SK-N-SH (cell line): Measurements from ENCODE around the gene MRPL51. TPM values are rescaled to one million over a fixed set of nuclear protein-coding genes. Genes with fewer than 3 reads are reported as not detected.
"Not testable (repeated sequence)": the region's sequence is repeated elsewhere in the genome, so short reads cannot be mapped to it uniquely, and the experiment has no call there.

ENCODE experiments used
- CTCF ChIA-PET: fragments of 300-600, 350-600 bp; formaldehyde crosslinking; extraction: SDS; loops from one replicate; lab custom pipeline; 2021; lab: Yijun Ruan, JAX
- POLR2A ChIA-PET: fragments of 350-600 bp; sonication (Branson Sonifier 250); formaldehyde crosslinking; extraction: SDS; loops from one replicate; lab custom pipeline; 2020; ENCODE audit warnings: antibody characterized with exemption, inconsistent platforms; lab: Yijun Ruan, JAX
- DNase-seq: peaks from one replicate; pipeline ENCODE4 v3.0.0; 2012
- H2AFZ ChIP-seq: fragments of 200-600 bp; sonication (generic); 2 replicates; pipeline ENCODE4 v1.8.1; 2016; ENCODE audit warnings: antibody characterized with exemption, mild to moderate bottlenecking, low read depth
- H3F3A ChIP-seq: fragments of 200-600 bp; sonication (generic); replicated peaks from 2 replicates; pipeline ENCODE3; 2016; ENCODE audit warnings: antibody characterized with exemption, mild to moderate bottlenecking; ENCODE audit not compliant: insufficient read depth
- H3K27ac ChIP-seq, 2 experiments: fragments of 200-500 bp in 1 of 2; fragments of 200-600 bp in 1 of 2; sonication (Bioruptor generic) in 1 of 2; sonication (generic), shearing (Covaris generic) in 1 of 2; 2 replicates each; pipeline versions ENCODE4 v1.5.1 to v1.6.1; 2014 to 2016; ENCODE audit warnings: low read depth in 2 of 2, inconsistent platforms in 1 of 2, low read length in 1 of 2, mild to moderate bottlenecking in 1 of 2, mixed read lengths in 1 of 2
- H3K27me3 ChIP-seq: fragments of 200-600 bp; sonication (generic), shearing (Covaris generic); 2 replicates; pipeline ENCODE4 v1.6.1; 2016; ENCODE audit warnings: mixed run types; ENCODE audit not compliant: insufficient read depth
- H3K36me3 ChIP-seq, 2 experiments: fragments of 200-500 bp in 1 of 2; fragments of 200-600 bp in 1 of 2; sonication (Bioruptor generic) in 1 of 2; sonication (generic) in 1 of 2; replicated peaks in 1 of 2; 2 replicates each; pipeline versions ENCODE3 to v1.5.1; 2014 to 2016; ENCODE audit warnings: low read length in 1 of 2, mild to moderate bottlenecking in 1 of 2; ENCODE audit not compliant: insufficient read depth in 2 of 2, control insufficient read depth in 1 of 2
- H3K4me1 ChIP-seq, 2 experiments: fragments of 200-500 bp in 1 of 2; fragments of 200-600 bp in 1 of 2; sonication (Bioruptor generic) in 1 of 2; sonication (generic), shearing (Covaris generic) in 1 of 2; 2 replicates each; pipeline versions ENCODE4 v1.5.1 to v1.6.1; 2014 to 2016; ENCODE audit warnings: low read depth in 1 of 2, low read length in 1 of 2, mixed run types in 1 of 2; ENCODE audit not compliant: insufficient read depth in 2 of 2, control insufficient read depth in 1 of 2
- H3K4me2 ChIP-seq: fragments of 200-600 bp; sonication (generic), shearing (Covaris generic); 2 replicates; pipeline ENCODE4 v1.6.1; 2017; ENCODE audit warnings: mixed run types
- H3K4me3 ChIP-seq, 2 experiments: fragments of 200-500 bp in 1 of 2; fragments of 200-600 bp in 1 of 2; sonication (Bioruptor generic) in 1 of 2; sonication (generic), shearing (Covaris generic) in 1 of 2; 2 replicates each; pipeline versions ENCODE4 v1.5.1 to v1.8.1; 2014 to 2016; ENCODE audit warnings: low read depth in 2 of 2, inconsistent platforms in 1 of 2, low read length in 1 of 2, mild to moderate bottlenecking in 1 of 2, mixed read lengths in 1 of 2, moderate library complexity in 1 of 2
- H3K79me2 ChIP-seq: fragments of 200-600 bp; sonication (generic); 2 replicates; pipeline ENCODE4 v1.8.1; 2017; ENCODE audit warnings: mild to moderate bottlenecking; ENCODE audit not compliant: insufficient read depth
- H3K9ac ChIP-seq: fragments of 200-600 bp; sonication (generic); 2 replicates; pipeline ENCODE4 v1.6.1; 2017; ENCODE audit warnings: mixed run types
- H3K9me2 ChIP-seq: fragments of 200-600 bp; sonication (generic); 2 replicates; pipeline ENCODE4 v1.6.1; 2017; ENCODE audit warnings: mixed run types
- H3K9me3 ChIP-seq: fragments of 200-600 bp; sonication (generic); 2 replicates; pipeline ENCODE4 v1.6.1; 2017; ENCODE audit warnings: mixed run types, mild to moderate bottlenecking, moderate library complexity
- H4K20me1 ChIP-seq: fragments of 200-600 bp; sonication (generic); 2 replicates; pipeline ENCODE4 v1.6.1; 2017; ENCODE audit warnings: mild to moderate bottlenecking, mixed run types; ENCODE audit not compliant: insufficient read depth
- CTCF ChIP-seq: fragments of 200-600 bp; sonication (generic); IDR thresholded peaks from 2 replicates; pipeline ENCODE4 v1.6.1; 2017; ENCODE audit warnings: antibody characterized with exemption, mild to moderate bottlenecking, moderate library complexity
- EZH2phosphoT487 ChIP-seq: fragments of 200-600 bp; sonication (generic); IDR thresholded peaks from 2 replicates; pipeline ENCODE4 v1.6.1; 2017; ENCODE audit warnings: low read depth, mixed run types, mild to moderate bottlenecking, antibody characterized with exemption, moderate library complexity, borderline replicate concordance
- FOSL2 ChIP-seq: IDR thresholded peaks from 2 replicates; pipeline ENCODE4 v1.4.0; 2012; ENCODE audit warnings: low read depth, mild to moderate bottlenecking, moderate library complexity, borderline replicate concordance
- GABPA ChIP-seq: IDR thresholded peaks from 2 replicates; pipeline ENCODE4 v1.4.0; 2012; ENCODE audit warnings: low read depth, mild to moderate bottlenecking
- GATA2 ChIP-seq: sonication (generic); formaldehyde crosslinking; IDR thresholded peaks from 2 replicates; pipeline ENCODE4 v1.5.0; 2020; ENCODE audit warnings: mild to moderate bottlenecking, missing genetic modification reagents
- IRF3 ChIP-seq: fragments of 150-350 bp; IDR thresholded peaks from 2 replicates; pipeline ENCODE4 v1.6.1; 2016; ENCODE audit warnings: mild to moderate bottlenecking, low read depth, low read length
- JUND ChIP-seq: IDR thresholded peaks from 2 replicates; pipeline ENCODE4 v1.4.0; 2012
- MAX ChIP-seq: IDR thresholded peaks from 2 replicates; pipeline ENCODE4 v1.4.0; 2012; ENCODE audit warnings: low read depth
- MXI1 ChIP-seq: IDR thresholded peaks from 2 replicates; pipeline ENCODE4 v1.6.1; 2012; ENCODE audit warnings: mild to moderate bottlenecking, low read depth, low read length, improper control_type of control experiment
- NFIC ChIP-seq: IDR thresholded peaks from 2 replicates; pipeline ENCODE4 v1.4.0; 2012; ENCODE audit warnings: borderline replicate concordance
- NRF1 ChIP-seq: IDR thresholded peaks from 2 replicates; pipeline ENCODE4 v1.6.1; 2012; ENCODE audit warnings: low read depth, mild to moderate bottlenecking, low read length
- RFX5 ChIP-seq: IDR thresholded peaks from 2 replicates; pipeline ENCODE4 v1.6.1; 2012; ENCODE audit warnings: mild to moderate bottlenecking, improper control_type of control experiment, low read length
- TCF12 ChIP-seq: IDR thresholded peaks from 2 replicates; pipeline ENCODE4 v1.4.0; 2012
- TEAD4 ChIP-seq: IDR thresholded peaks from 2 replicates; pipeline ENCODE4 v1.4.0; 2012; ENCODE audit warnings: mild to moderate bottlenecking, borderline replicate concordance; ENCODE audit not compliant: insufficient read depth
- WGBS: methylation state at CpG from one replicate; pipeline ENCODE4 v1.1.6; 2017; ENCODE audit warnings: low lambda C conversion rate; 5-methylcytosine and 5-hydroxymethylcytosine counted together
- polyA plus RNA-seq, 3 experiments: library from polyadenylated mRNA; depleted of rRNA; stranded (reverse); fragments of >200 nt; gene quantifications; 2 replicates each; pipeline ENCODE4 v1.2.3, GENCODE V29; 2012

MRPL51 gene
- polyA plus RNA-seq, 1 of the 3 experiments (the other 2 are of a cell fraction) = 189 TPM

- H3K79me2 ChIP-seq = no peaks in the 10 kb centered on the region
- no peaks in the 10 kb centered on the region for H3K36me3 ChIP-seq
- no peak overlapping the region for H2AFZ ChIP-seq
- DNase-seq = no peak
- no peak for TF ChIP-seq GATA2 (CRISPR knock-in tag)
- TF ChIP-seq FOSL2 = no peak
- TF ChIP-seq IRF3 = no peak
- no peak for TF ChIP-seq EZH2phosphoT487
- TF ChIP-seq NRF1 = no peak
- TF ChIP-seq TEAD4 = no peak
- TF ChIP-seq TCF12 = no peak
- no peak for TF ChIP-seq JUND
- no peak for TF ChIP-seq GABPA
- no peak for TF ChIP-seq MAX
- no peak for TF ChIP-seq RFX5
- no peak for TF ChIP-seq MXI1
- no peak for TF ChIP-seq CTCF
- TF ChIP-seq NFIC = no peak
- TF ChIP-seq, all 33 proteins: peak for 0
- WGBS = 77% methylated on average over 4 of the region's 20 CpGs
- Histone ChIP-seq H3F3A (no peaks in the 10 kb centered on the region), H4K20me1 (no peaks in the 10 kb centered on the region), H3K9me3 (no peaks in the 10 kb centered on the region), H3K4me1 (0 out of 4 replicates have a peak, but pooled peaks cover 0 to 5% of the 10 kb centered on the region in 2 experiments), H3K9me2 (no peaks in the 10 kb centered on the region), H3K4me3 (no peak overlapping the region), H3K9ac (no peak overlapping the region), H3K27me3 (no peaks in the 10 kb centered on the region), H3K4me2 (no peak overlapping the region), H3K27ac (no peak overlapping the region)
- ChIA-PET CTCF (interaction anchor here (2.8 kb wide), 1 partner anchor 13 kb away, joined by 7 read pairs; no protein-coding TSS in a partner anchor), POLR2A (no interaction called here)
Measured at GRCh38 chr12:6478416-6478815, 14.6 kb downstream of the MRPL51 start.

- H3K27ac ChIP-seq, H3K9me3 ChIP-seq, H3K4me1 ChIP-seq, H3K4me3 ChIP-seq, POLR2A ChIA-PET, H3K9ac ChIP-seq, H3K4me2 ChIP-seq, H3K9me2 ChIP-seq, H2AFZ ChIP-seq, H3K27me3 ChIP-seq, H3K79me2 ChIP-seq, H3F3A ChIP-seq, H3K36me3 ChIP-seq, DNase-seq, H4K20me1 ChIP-seq: not testable (repeated sequence)
- 90% methylated on average over 28 of the region's 37 CpGs for WGBS
- CTCF ChIA-PET = interaction anchor here (2.8 kb wide), 1 partner anchor 12 kb away, joined by 7 read pairs; no protein-coding TSS in a partner anchor
Measured at GRCh38 chr12:6477601-6478377, 15.3 kb downstream of the MRPL51 start.
